GM12878 (cell line): ENCODE measurements around the gene SUCO. TPM values are rescaled to one million over a fixed set of nuclear protein-coding genes. Genes with fewer than 3 reads are reported as not detected.

Source experiments
- ATAC-seq: fragments of 200-7000 bp; cut with Tn5 transposase; 3 replicates; pipeline ENCODE4 v1.9.1; 2020; ENCODE audit warnings: mild to moderate bottlenecking, moderate library complexity
- BruUV-seq: library from RNA; stranded (reverse); fragments of 400-500 nt; replicated peaks from 2 replicates; lab custom pipeline; 2021; lab: Mats Ljungman, UMichigan
- CTCF ChIA-PET: fragments of 300-600 bp; sonication (Branson Sonifier 250); formaldehyde crosslinking; extraction: SDS; loops from one replicate; lab custom pipeline; 2021; ENCODE audit warnings: inconsistent platforms; lab: Yijun Ruan, JAX
- POLR2A ChIA-PET: fragments of 350-600 bp; formaldehyde crosslinking; extraction: SDS; loops from one replicate; lab custom pipeline; 2021; ENCODE audit warnings: inconsistent platforms; lab: Charles Lee
- RAD21 ChIA-PET: fragments of 300-600 bp; sonication (Branson Sonifier 250); formaldehyde crosslinking; loops from one replicate; lab custom pipeline; 2023; ENCODE audit warnings: antibody characterized with exemption; ENCODE audit not compliant: unreplicated experiment; lab: Charles Lee
- SMC1A ChIA-PET: fragments of 300-600 bp; sonication (Branson Sonifier 250); formaldehyde crosslinking; loops from one replicate; lab custom pipeline; 2023; ENCODE audit not compliant: unreplicated experiment, uncharacterized antibody; lab: Charles Lee
- DNase-seq: peaks from one replicate; pipeline ENCODE4 v3.0.0-alpha.2; 2011; ENCODE audit warnings: low read depth, low spot score
- FAIRE-seq: peaks from 3 replicates; lab custom pipeline; 2011; peaks lifted over from hg19 to GRCh38; lab: Jason Lieb, UNC
- H2AFZ ChIP-seq: 2 replicates; pipeline ENCODE4 v1.6.0; 2011; ENCODE audit warnings: low read depth, low read length, control low read depth; ENCODE audit not compliant: control insufficient read depth
- H3K27ac ChIP-seq: 2 replicates; pipeline ENCODE4 v1.5.1; 2011; ENCODE audit warnings: control low read depth; ENCODE audit not compliant: control insufficient read depth, insufficient read depth
- H3K27me3 ChIP-seq, 2 experiments: replicated peaks in 1 of 2; 2 replicates each; pipeline versions ENCODE4 v1.6.0 to v1.6.1; 2011; ENCODE audit warnings: low read length in 1 of 2; ENCODE audit not compliant: control insufficient read depth in 2 of 2, insufficient read depth in 2 of 2
- H3K36me3 ChIP-seq, 2 experiments: 2 replicates each; pipeline ENCODE4 v1.5.1; 2011; ENCODE audit warnings: low read length in 1 of 2; ENCODE audit not compliant: control insufficient read depth in 2 of 2, insufficient read depth in 2 of 2
- H3K4me1 ChIP-seq: 2 replicates; pipeline ENCODE4 v1.6.1; 2011; ENCODE audit warnings: mild to moderate bottlenecking, low read length, moderate library complexity, mixed read lengths; ENCODE audit not compliant: control insufficient read depth, insufficient read depth
- H3K4me2 ChIP-seq: 2 replicates; pipeline ENCODE4 v1.6.0; 2011; ENCODE audit warnings: control low read depth; ENCODE audit not compliant: control insufficient read depth, insufficient read depth
- H3K4me3 ChIP-seq: fragments of 200-600 bp; sonication (generic); 2 replicates; pipeline ENCODE4 v1.5.1; 2016
- H3K79me2 ChIP-seq: 2 replicates; pipeline ENCODE4 v1.6.0; 2011; ENCODE audit warnings: low read length; ENCODE audit not compliant: control insufficient read depth, insufficient read depth
- H3K9ac ChIP-seq: 2 replicates; pipeline ENCODE4 v1.8.0; 2011; ENCODE audit warnings: low read length, control low read depth, mixed read lengths; ENCODE audit not compliant: control insufficient read depth, insufficient read depth
- H3K9me3 ChIP-seq: replicated peaks from 3 replicates; pipeline ENCODE4 v1.5.1; 2011; ENCODE audit warnings: mild to moderate bottlenecking, low read length; ENCODE audit not compliant: control insufficient read depth, insufficient read depth
- H4K20me1 ChIP-seq: 2 replicates; pipeline ENCODE4 v1.6.0; 2011; ENCODE audit not compliant: control insufficient read depth, insufficient read depth
- NFXL1 ChIP-seq: fragments of 450-650 bp; IDR thresholded peaks from 2 replicates; pipeline ENCODE4 v1.6.1; 2017; ENCODE audit warnings: antibody characterized with exemption, mild to moderate bottlenecking, borderline replicate concordance
- STAT1 ChIP-seq: fragments of 450-650 bp; conservative IDR thresholded peaks from 2 replicates; pipeline ENCODE4 v1.6.1; 2014; ENCODE audit warnings: antibody characterized with exemption, mild to moderate bottlenecking
- TCF7 ChIP-seq: IDR thresholded peaks from 2 replicates; pipeline ENCODE4 v1.6.1; 2014; ENCODE audit warnings: antibody characterized with exemption, borderline replicate concordance
- ZSCAN29 ChIP-seq: fragments of 450-650 bp; IDR thresholded peaks from 2 replicates; pipeline ENCODE4 v1.6.1; 2017; ENCODE audit warnings: mild to moderate bottlenecking, moderate library complexity
- WGBS: methylation state at CpG from one replicate; pipeline ENCODE4 v1.1.6; 2016; ENCODE audit warnings: low lambda C conversion rate; ENCODE audit not compliant: insufficient replicate concordance, insufficient coverage; ENCODE audit errors: missing lambda C conversion rate; 5-methylcytosine and 5-hydroxymethylcytosine counted together
- in situ Hi-C: fragments of 300-500 bp; cut with MboI; formaldehyde crosslinking; loops from 9 replicates; pipeline ENCODE4 v1.14.3; 2018; ENCODE audit warnings: mixed read lengths
- intact Hi-C: fragments of 100-400 bp; cut with micrococcal nuclease; formaldehyde crosslinking; loops from one replicate; pipeline ENCODE4 v1.14.2; 2022; ENCODE audit not compliant: unreplicated experiment
- polyA plus RNA-seq, 11 experiments: library from polyadenylated mRNA; depleted of rRNA in 4 of 11; unstranded in 6 of 11; stranded (reverse) in 5 of 11; fragments of >200 nt; fragmentation: Nextera tagmentation in 4 of 11; fragmentation: Illumina TruSeq in 1 of 11; extraction: Ambion mirVana in 4 of 11; extraction: Trizol in 1 of 11; gene quantifications; 1 replicate in 1 of 11; 2 replicates in 10 of 11; pipeline versions ENCODE4 v1.2.1 to v1.2.3, GENCODE V29; 2011 to 2016; ENCODE audit warnings: inconsistent platforms in 2 of 11, missing spikeins in 2 of 11, low read depth in 1 of 11
- total RNA-seq, 4 experiments: library from RNA; depleted of rRNA in 3 of 4; stranded (reverse); fragments of >200 nt in 3 of 4; fragmentation: Illumina TruSeq in 1 of 4; extraction: Trizol in 1 of 4; gene quantifications; 2 replicates each; pipeline versions ENCODE4 v1.2.1 to v1.2.3, GENCODE V29; 2013 to 2021
- TF ChIP-seq, protein P1 (sequence below): fragments of 450-650 bp; formaldehyde crosslinking; IDR thresholded peaks from 2 replicates; pipeline ENCODE4 v1.4.0; 2020; ENCODE audit warnings: mild to moderate bottlenecking, moderate library complexity

The SUCO gene
- total and polyA plus RNA-seq, 10 of the 15 experiments (the other 5 are each of a cell fraction or from before 2014, with no cell fraction given) = 1.7 to 15.3 (median 8.4) TPM

DNA sequence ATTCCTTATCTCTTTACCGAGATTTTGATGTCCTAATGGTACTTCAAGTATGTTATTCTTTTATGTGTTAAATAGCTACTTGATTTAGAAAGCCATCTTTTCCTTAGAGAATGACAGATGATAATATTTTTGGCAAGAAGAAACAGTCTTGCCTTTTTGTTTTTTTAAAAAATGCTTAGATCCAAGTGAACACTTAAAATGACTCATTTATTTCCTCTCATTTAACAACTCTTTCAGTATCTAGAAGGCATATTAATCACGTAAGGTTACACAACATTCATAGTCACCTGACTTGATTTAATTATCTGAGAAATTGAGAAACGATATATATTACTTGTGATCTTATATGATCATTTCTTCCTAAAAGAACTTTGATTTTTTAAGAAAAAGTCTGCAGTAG is 52.4 kb downstream of the SUCO start:
- POLR2A ChIA-PET = no interaction called here
- no peak overlapping the region for H3K4me2 ChIP-seq
- intact Hi-C loops = loop anchor here (10.0 kb wide), 1 partner anchor 131 kb away; no protein-coding TSS in a partner anchor

More for the DNA sequence above, 52.4 kb downstream of the SUCO start:
- Histone ChIP-seq H3K36me3 (peaks cover 0 to 18% of the 10 kb centered on the region in 2 experiments; a peak in 3 of 4 replicates), H3K4me1 (peaks cover 4% of the 10 kb centered on the region; the same call in 1 of the 2 replicates), H3K27ac (no peak overlapping the region), H2AFZ (no peak overlapping the region), H3K4me3 (no peak overlapping the region), H3K27me3 (no peaks in the 10 kb centered on the region), H3K79me2 (no peaks in the 10 kb centered on the region), H3K9me3 (no peaks in the 10 kb centered on the region), H3K9ac (no peak overlapping the region), H4K20me1 (no peaks in the 10 kb centered on the region)
- no TSS peak for BruUV-seq
- ChIA-PET CTCF (no interaction called here), SMC1A (interaction anchor here (0.8 to 0.9 kb wide), 2 partner anchors 42 to 53 kb away, joined by 3 to 4 read pairs; no protein-coding TSS in a partner anchor), RAD21 (no interaction called here)
- 97% methylated on average over 3 of the region's 3 CpGs for whole genome bisulfite sequencing
- in situ Hi-C loops = no loop called here
- no peak for FAIRE-seq
- TF ChIP-seq NFXL1 = no peak
- TF ChIP-seq, protein P1, sequence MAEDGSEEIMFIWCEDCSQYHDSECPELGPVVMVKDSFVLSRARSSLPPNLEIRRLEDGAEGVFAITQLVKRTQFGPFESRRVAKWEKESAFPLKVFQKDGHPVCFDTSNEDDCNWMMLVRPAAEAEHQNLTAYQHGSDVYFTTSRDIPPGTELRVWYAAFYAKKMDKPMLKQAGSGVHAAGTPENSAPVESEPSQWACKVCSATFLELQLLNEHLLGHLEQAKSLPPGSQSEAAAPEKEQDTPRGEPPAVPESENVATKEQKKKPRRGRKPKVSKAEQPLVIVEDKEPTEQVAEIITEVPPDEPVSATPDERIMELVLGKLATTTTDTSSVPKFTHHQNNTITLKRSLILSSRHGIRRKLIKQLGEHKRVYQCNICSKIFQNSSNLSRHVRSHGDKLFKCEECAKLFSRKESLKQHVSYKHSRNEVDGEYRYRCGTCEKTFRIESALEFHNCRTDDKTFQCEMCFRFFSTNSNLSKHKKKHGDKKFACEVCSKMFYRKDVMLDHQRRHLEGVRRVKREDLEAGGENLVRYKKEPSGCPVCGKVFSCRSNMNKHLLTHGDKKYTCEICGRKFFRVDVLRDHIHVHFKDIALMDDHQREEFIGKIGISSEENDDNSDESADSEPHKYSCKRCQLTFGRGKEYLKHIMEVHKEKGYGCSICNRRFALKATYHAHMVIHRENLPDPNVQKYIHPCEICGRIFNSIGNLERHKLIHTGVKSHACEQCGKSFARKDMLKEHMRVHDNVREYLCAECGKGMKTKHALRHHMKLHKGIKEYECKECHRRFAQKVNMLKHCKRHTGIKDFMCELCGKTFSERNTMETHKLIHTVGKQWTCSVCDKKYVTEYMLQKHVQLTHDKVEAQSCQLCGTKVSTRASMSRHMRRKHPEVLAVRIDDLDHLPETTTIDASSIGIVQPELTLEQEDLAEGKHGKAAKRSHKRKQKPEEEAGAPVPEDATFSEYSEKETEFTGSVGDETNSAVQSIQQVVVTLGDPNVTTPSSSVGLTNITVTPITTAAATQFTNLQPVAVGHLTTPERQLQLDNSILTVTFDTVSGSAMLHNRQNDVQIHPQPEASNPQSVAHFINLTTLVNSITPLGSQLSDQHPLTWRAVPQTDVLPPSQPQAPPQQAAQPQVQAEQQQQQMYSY (CRISPR knock-in tag) = no peak
- no peak for TF ChIP-seq STAT1
- TF ChIP-seq ZSCAN29 = no peak
- TF ChIP-seq TCF7 = no peak
- DNase-seq = no peak
- ATAC-seq = no peak
